IMR-90 (cell line): ENCODE measurements around the gene NPIPB12. TPM values are rescaled to one million over a fixed set of nuclear protein-coding genes. Genes with fewer than 3 reads are reported as not detected.
"Not testable (repeated sequence)": the region's sequence is repeated elsewhere in the genome, so short reads cannot be mapped to it uniquely, and the experiment has no call there.

Experiments used
- ATAC-seq: fragments of 200-7000 bp; cut with Tn5 transposase; 2 replicates; pipeline ENCODE4 v1.9.1; 2020; ENCODE audit warnings: low read depth, mild to moderate bottlenecking, moderate library complexity
- BruUV-seq: library from RNA; stranded (reverse); fragments of 400-500 nt; replicated peaks from 2 replicates; lab custom pipeline; 2021; lab: Mats Ljungman, UMichigan
- CTCF ChIA-PET: fragments of 300-600 bp; formaldehyde crosslinking; extraction: SDS; loops from one replicate; lab custom pipeline; 2021; ENCODE audit warnings: antibody characterized with exemption; lab: Yijun Ruan, JAX
- POLR2A ChIA-PET: fragments of 300-600 bp; sonication (Branson Sonifier 250); formaldehyde crosslinking; loops from one replicate; lab custom pipeline; 2022; ENCODE audit warnings: antibody characterized with exemption; ENCODE audit not compliant: unreplicated experiment; lab: Charles Lee
- DNase-seq: peaks from one replicate; pipeline ENCODE4 v3.0.0; 2013
- H2AFZ ChIP-seq: replicated peaks from 2 replicates; pipeline ENCODE3; 2013; ENCODE audit warnings: low read length, mild to moderate bottlenecking; ENCODE audit not compliant: poor library complexity
- H2AK5ac ChIP-seq: 2 replicates; pipeline ENCODE4 v1.6.1; 2013; ENCODE audit warnings: low read depth, low read length, inconsistent platforms
- H2AK9ac ChIP-seq: replicated peaks from 2 replicates; pipeline ENCODE3; 2013; ENCODE audit warnings: mild to moderate bottlenecking, low read depth, low read length, moderate library complexity; ENCODE audit not compliant: poor library complexity
- H2BK120ac ChIP-seq: 2 replicates; pipeline ENCODE4 v1.6.1; 2013; ENCODE audit warnings: low read depth, low read length, inconsistent platforms
- H2BK15ac ChIP-seq: 3 replicates; pipeline ENCODE4 v1.6.1; 2013; ENCODE audit warnings: low read depth, low read length, inconsistent platforms
- H2BK20ac ChIP-seq: 2 replicates; pipeline ENCODE4 v1.6.1; 2013; ENCODE audit warnings: low read depth, mild to moderate bottlenecking, inconsistent platforms, low read length, moderate library complexity
- H2BK5ac ChIP-seq: 2 replicates; pipeline ENCODE4 v1.6.1; 2013; ENCODE audit warnings: mild to moderate bottlenecking, low read depth, low read length, inconsistent platforms; ENCODE audit not compliant: poor library complexity, severe bottlenecking
- H3K14ac ChIP-seq: replicated peaks from 2 replicates; pipeline ENCODE4 v1.6.1; 2013; ENCODE audit warnings: low read depth, low read length, inconsistent platforms
- H3K18ac ChIP-seq: 2 replicates; pipeline ENCODE4 v1.6.1; 2013; ENCODE audit warnings: low read depth, low read length, control low read depth
- H3K23ac ChIP-seq: 2 replicates; pipeline ENCODE4 v1.6.1; 2013; ENCODE audit warnings: low read depth, low read length, inconsistent platforms
- H3K27ac ChIP-seq: 2 replicates; pipeline ENCODE4 v1.5.1; 2013; ENCODE audit warnings: mild to moderate bottlenecking, control low read depth, low read length; ENCODE audit not compliant: insufficient read depth
- H3K27me3 ChIP-seq: 2 replicates; pipeline ENCODE4 v1.6.1; 2013; ENCODE audit warnings: low read length; ENCODE audit not compliant: control insufficient read depth, insufficient read depth
- H3K36me3 ChIP-seq: 2 replicates; pipeline ENCODE4 v1.6.1; 2013; ENCODE audit warnings: low read length, mixed read lengths; ENCODE audit not compliant: control insufficient read depth, insufficient read depth
- H3K4ac ChIP-seq: 2 replicates; pipeline ENCODE4 v1.6.1; 2013; ENCODE audit warnings: low read depth, low read length, inconsistent platforms
- H3K4me1 ChIP-seq: 2 replicates; pipeline ENCODE4 v1.6.1; 2013; ENCODE audit warnings: low read length, mixed read lengths; ENCODE audit not compliant: control insufficient read depth, insufficient read depth
- H3K4me2 ChIP-seq: 2 replicates; pipeline ENCODE4 v1.6.1; 2013; ENCODE audit warnings: low read depth, mild to moderate bottlenecking, control low read depth, low read length, moderate library complexity
- H3K4me3 ChIP-seq: 2 replicates; pipeline ENCODE4 v1.5.1; 2013; ENCODE audit warnings: low read depth, mild to moderate bottlenecking, control low read depth, low read length, moderate library complexity; ENCODE audit not compliant: insufficient read depth
- H3K56ac ChIP-seq: 2 replicates; pipeline ENCODE4 v1.6.1; 2013; ENCODE audit warnings: low read length, inconsistent platforms; ENCODE audit not compliant: insufficient read depth; ENCODE audit errors: extremely low read depth
- H3K79me1 ChIP-seq, 2 experiments: 2 replicates each; pipeline ENCODE4 v1.6.1; 2013; ENCODE audit warnings: low read length in 2 of 2, inconsistent platforms in 1 of 2, low read depth in 1 of 2
- H3K9ac ChIP-seq: 2 replicates; pipeline ENCODE4 v1.6.1; 2013; ENCODE audit warnings: low read depth, low read length, control low read depth
- H3K9me1 ChIP-seq: 2 replicates; pipeline ENCODE4 v1.6.1; 2013; ENCODE audit warnings: low read length, inconsistent platforms; ENCODE audit not compliant: insufficient read depth
- H3K9me3 ChIP-seq: 2 replicates; pipeline ENCODE4 v1.6.1; 2013; ENCODE audit warnings: low read length; ENCODE audit not compliant: control insufficient read depth, insufficient read depth
- H4K20me1 ChIP-seq: 2 replicates; pipeline ENCODE4 v1.6.1; 2013; ENCODE audit warnings: low read length, inconsistent platforms; ENCODE audit not compliant: insufficient read depth
- H4K5ac ChIP-seq: 2 replicates; pipeline ENCODE4 v1.6.1; 2013; ENCODE audit warnings: mild to moderate bottlenecking, low read depth, low read length, control low read depth
- H4K8ac ChIP-seq, 2 experiments: 2 replicates each; pipeline ENCODE4 v1.6.1; 2013; ENCODE audit warnings: low read depth in 2 of 2, low read length in 2 of 2, control low read depth in 1 of 2, inconsistent platforms in 1 of 2
- H4K91ac ChIP-seq: 2 replicates; pipeline ENCODE4 v1.6.1; 2013; ENCODE audit warnings: low read depth, low read length, inconsistent platforms; ENCODE audit not compliant: insufficient read depth
- WGBS, 2 experiments: methylation state at CpG; one replicate each; pipeline versions ENCODE4 v1.1.5 to v1.1.7; 2013; ENCODE audit warnings: missing lambda C conversion rate in 2 of 2; ENCODE audit not compliant: insufficient read length in 1 of 2; ENCODE audit errors: extremely low coverage in 2 of 2; 5-methylcytosine and 5-hydroxymethylcytosine counted together
- dilution Hi-C: fragments of 300-500 bp; cut with HindIII; formaldehyde crosslinking; loops from one replicate; pipeline ENCODE4 v1.14.3; 2018; ENCODE audit warnings: low sequenced_read_pairs; ENCODE audit not compliant: unreplicated experiment
- in situ Hi-C: fragments of 300-500 bp; cut with MboI; formaldehyde crosslinking; loops from 3 replicates; pipeline ENCODE4 v1.14.3; 2019; ENCODE audit warnings: low sequenced_read_pairs, inconsistent platforms, mixed read lengths
- intact Hi-C: fragments of 100-400 bp; cut with micrococcal nuclease; formaldehyde crosslinking; loops from 2 replicates; pipeline ENCODE4 v1.10.0; 2022
- polyA plus RNA-seq, 3 experiments: library from polyadenylated mRNA; depleted of rRNA; stranded (reverse); fragments of >200 nt; gene quantifications; 2 replicates each; pipeline ENCODE4 v1.2.3, GENCODE V29; 2012; ENCODE audit warnings: low replicate concordance in 1 of 3
- total RNA-seq: library from RNA; depleted of rRNA; stranded (reverse); fragments of >200 nt; gene quantifications from 2 replicates; pipeline ENCODE4 v1.2.3, GENCODE V29; 2012

Gene NPIPB12
- total and polyA plus RNA-seq, 2 of the 4 experiments (the other 2 are of a cell fraction): 3.9 to 18.0 TPM

- H3K36me3 ChIP-seq, POLR2A ChIA-PET: not testable (repeated sequence)
Observed at GRCh38 chr16:29460647-29461030, 45.6 kb downstream of the NPIPB12 start.

GRCh38 chr16:29459706-29460646 is 46.2 kb downstream of the NPIPB12 start, which contains the start of gene SULT1A4:
SULT1A4 (plus strand) TSS chr16:29459913; CDS start chr16:29461386, 1,473 bp downstream.
- H3K4me3 ChIP-seq, H3K14ac ChIP-seq, H4K91ac ChIP-seq, H2BK5ac ChIP-seq, H3K9me3 ChIP-seq, H4K5ac ChIP-seq, CTCF ChIA-PET, H3K9ac ChIP-seq, DNase-seq, H3K36me3 ChIP-seq, H3K9me1 ChIP-seq, H3K4me1 ChIP-seq, H3K18ac ChIP-seq, H3K79me1 ChIP-seq, BruUV-seq, dilution Hi-C loops, in situ Hi-C loops, H2BK15ac ChIP-seq, H2BK120ac ChIP-seq, H3K56ac ChIP-seq, intact Hi-C loops, H2AFZ ChIP-seq, H3K27me3 ChIP-seq, H3K4ac ChIP-seq, H4K20me1 ChIP-seq, H2AK5ac ChIP-seq, H4K8ac ChIP-seq, H3K23ac ChIP-seq, H2AK9ac ChIP-seq, POLR2A ChIA-PET, H3K27ac ChIP-seq, H2BK20ac ChIP-seq, H3K4me2 ChIP-seq: not testable (repeated sequence)
- whole genome bisulfite sequencing, 2 experiments: no CpG with 5 or more reads among the region's 13 CpGs
- ATAC-seq: peak; percentile 82

More at GRCh38 chr16:29460647-29461030, 45.6 kb downstream of the NPIPB12 start:
- DNase-seq, H3K4me2 ChIP-seq, H2BK5ac ChIP-seq, dilution Hi-C loops, H2BK20ac ChIP-seq, H4K20me1 ChIP-seq, H4K5ac ChIP-seq, intact Hi-C loops, H3K4ac ChIP-seq, H3K9me1 ChIP-seq, H3K18ac ChIP-seq, H4K91ac ChIP-seq, H3K4me1 ChIP-seq, H3K27ac ChIP-seq, H2BK120ac ChIP-seq, H2AK5ac ChIP-seq, in situ Hi-C loops, H3K23ac ChIP-seq, H3K27me3 ChIP-seq, CTCF ChIA-PET, H3K14ac ChIP-seq, BruUV-seq, H3K56ac ChIP-seq, H2BK15ac ChIP-seq, H4K8ac ChIP-seq, H2AK9ac ChIP-seq, ATAC-seq, H3K9me3 ChIP-seq, H3K4me3 ChIP-seq, H3K79me1 ChIP-seq, H2AFZ ChIP-seq, H3K9ac ChIP-seq: not testable (repeated sequence)
- WGBS, 2 experiments: no CpG with 5 or more reads among the region's 9 CpGs
